BE2C (cell line): Measurements from ENCODE around the gene CERCAM.

Source experiments
- DNase-seq: peaks from one replicate; pipeline ENCODE4 v3.0.0-alpha.2; 2020
- H3K27me3 ChIP-seq: fragments of 250-450 bp; sonication (Bioruptor Pico); 2 replicates; pipeline ENCODE4 v1.5.1; 2020; ENCODE audit warnings: mild to moderate bottlenecking
- H3K36me3 ChIP-seq: fragments of 250-450 bp; sonication (Bioruptor Pico); 2 replicates; pipeline ENCODE4 v1.5.1; 2020; ENCODE audit warnings: mild to moderate bottlenecking
- H3K4me1 ChIP-seq: fragments of 250-450 bp; sonication (Bioruptor Pico); 2 replicates; pipeline ENCODE4 v1.5.1; 2020
- H3K4me3 ChIP-seq: 2 replicates; pipeline ENCODE4 v1.5.1; 2011; ENCODE audit warnings: low read depth, low read length
- H3K9me3 ChIP-seq: fragments of 250-450 bp; sonication (Bioruptor Pico); 2 replicates; pipeline ENCODE4 v1.5.1; 2020
- TF ChIP-seq, protein P1 (sequence below): IDR thresholded peaks from 2 replicates; pipeline ENCODE4 v1.5.1; 2012; ENCODE audit warnings: mild to moderate bottlenecking, low read depth, low read length

Gene CERCAM

DNA sequence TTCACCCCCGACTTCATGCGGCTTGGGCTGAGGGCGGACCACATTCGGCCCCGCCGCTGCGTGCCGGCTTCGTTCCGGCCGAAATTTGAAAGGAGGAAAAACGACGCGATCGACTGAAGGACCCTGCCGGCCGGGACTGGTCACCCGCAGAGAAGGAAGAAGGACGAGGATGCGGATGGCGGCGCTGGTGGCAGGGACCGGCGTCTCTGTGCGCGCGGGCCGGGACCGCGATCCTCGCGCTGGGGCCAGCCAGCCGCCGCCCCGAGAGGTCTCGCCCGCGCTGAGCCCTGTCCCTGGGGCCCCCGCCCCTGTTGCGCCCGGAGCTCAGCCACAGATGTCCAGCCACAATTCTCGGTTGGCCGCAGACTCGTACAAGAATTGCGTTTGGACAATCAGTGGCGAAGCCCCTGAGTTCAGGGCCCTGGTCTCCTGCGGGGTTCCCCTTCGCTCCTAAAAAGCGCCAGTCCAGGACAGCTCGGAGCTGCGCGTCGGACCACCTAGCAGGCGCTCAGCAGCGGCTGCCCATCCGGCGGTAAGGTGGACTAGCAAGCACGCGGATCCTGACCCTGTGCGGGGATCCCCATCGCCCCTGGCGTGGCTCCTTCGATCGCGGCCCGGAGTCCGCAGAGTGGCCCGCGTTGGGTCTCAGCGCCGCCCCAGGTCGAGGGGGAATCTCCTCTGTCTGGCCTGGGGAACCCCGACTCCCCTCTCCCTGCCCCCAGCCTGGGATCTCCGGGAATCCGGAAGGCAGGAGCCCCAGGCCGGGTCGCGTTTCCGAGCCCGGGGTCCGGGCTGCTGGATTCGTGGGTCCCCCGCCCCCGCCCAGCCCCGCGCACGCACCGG is 28.1 kb upstream of the CERCAM start:
- TF ChIP-seq, protein P1, sequence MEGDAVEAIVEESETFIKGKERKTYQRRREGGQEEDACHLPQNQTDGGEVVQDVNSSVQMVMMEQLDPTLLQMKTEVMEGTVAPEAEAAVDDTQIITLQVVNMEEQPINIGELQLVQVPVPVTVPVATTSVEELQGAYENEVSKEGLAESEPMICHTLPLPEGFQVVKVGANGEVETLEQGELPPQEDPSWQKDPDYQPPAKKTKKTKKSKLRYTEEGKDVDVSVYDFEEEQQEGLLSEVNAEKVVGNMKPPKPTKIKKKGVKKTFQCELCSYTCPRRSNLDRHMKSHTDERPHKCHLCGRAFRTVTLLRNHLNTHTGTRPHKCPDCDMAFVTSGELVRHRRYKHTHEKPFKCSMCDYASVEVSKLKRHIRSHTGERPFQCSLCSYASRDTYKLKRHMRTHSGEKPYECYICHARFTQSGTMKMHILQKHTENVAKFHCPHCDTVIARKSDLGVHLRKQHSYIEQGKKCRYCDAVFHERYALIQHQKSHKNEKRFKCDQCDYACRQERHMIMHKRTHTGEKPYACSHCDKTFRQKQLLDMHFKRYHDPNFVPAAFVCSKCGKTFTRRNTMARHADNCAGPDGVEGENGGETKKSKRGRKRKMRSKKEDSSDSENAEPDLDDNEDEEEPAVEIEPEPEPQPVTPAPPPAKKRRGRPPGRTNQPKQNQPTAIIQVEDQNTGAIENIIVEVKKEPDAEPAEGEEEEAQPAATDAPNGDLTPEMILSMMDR = no peak
- H3K4me3 ChIP-seq = no peak overlapping the region
- no peak for DNase-seq
- no peaks in the 10 kb centered on the region for H3K9me3 ChIP-seq
- H3K4me1 ChIP-seq = peaks cover 3% of the 10 kb centered on the region
- peaks cover 27% of the 10 kb centered on the region for H3K36me3 ChIP-seq
- H3K27me3 ChIP-seq = no peaks in the 10 kb centered on the region

DNA sequence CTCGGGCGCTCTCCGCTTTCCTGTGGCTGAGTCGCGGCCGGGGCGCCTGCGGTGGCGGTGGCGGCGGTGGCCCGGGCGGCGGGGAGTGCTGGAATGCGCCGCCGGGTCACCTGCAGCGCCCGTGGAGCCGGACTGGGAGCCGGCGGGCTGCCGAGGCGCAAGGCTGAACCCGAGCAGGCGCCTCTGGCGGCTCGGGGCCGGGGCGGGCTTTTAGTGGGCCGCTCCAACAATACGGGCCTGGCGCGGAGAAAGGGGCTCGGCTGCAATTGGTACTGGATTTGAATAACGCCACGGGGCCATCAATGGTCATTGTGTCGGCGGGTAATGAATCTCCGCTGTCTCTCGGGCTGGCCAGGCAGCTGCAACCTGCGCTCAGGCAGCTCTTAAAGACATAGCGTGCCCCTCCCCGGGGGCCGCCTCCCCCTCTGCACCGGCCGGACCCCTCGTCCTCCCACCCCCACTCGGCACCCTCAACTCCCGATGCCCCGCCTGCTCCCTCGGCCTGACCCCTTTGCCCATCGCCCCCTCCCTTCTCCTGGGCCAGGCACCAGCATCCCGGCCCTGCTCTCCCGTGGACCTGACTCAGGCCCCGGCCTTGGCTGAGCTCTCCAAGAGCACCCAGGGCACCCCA is 27.4 kb upstream of the CERCAM start:
- H3K9me3 ChIP-seq = no peaks in the 10 kb centered on the region

DNA sequence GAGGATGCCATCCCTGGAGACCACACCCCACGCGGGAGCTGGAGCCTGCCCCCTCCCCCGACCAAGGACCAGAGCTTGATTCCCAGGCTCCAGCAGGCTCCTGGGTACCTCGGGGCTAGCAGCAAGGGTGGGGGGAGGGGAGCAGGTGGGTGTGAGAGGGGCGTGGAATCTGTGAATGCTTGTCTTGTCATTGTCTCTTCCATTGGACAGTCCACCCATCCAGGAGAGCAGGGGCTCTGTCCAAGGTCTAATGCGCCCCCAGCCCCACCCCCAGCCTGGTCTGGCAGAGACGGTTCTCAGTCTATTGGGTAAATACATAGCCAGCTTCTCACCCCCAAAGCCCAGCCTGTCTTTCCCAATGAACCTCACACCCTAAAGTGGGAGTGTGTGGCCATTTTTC is 26.7 kb upstream of the CERCAM start:
- H3K27me3 ChIP-seq = no peaks in the 10 kb centered on the region
- peaks cover 3% of the 10 kb centered on the region for H3K4me1 ChIP-seq
- no peak for DNase-seq
- peaks cover 14% of the 10 kb centered on the region for H3K36me3 ChIP-seq
- TF ChIP-seq, protein P1 = no peak
- H3K4me3 ChIP-seq = no peak overlapping the region
- no peaks in the 10 kb centered on the region for H3K9me3 ChIP-seq

More for the DNA sequence above, 27.4 kb upstream of the CERCAM start:
- H3K36me3 ChIP-seq = peaks cover 21% of the 10 kb centered on the region
- DNase-seq = no peak
- TF ChIP-seq, protein P1 = no peak
- H3K27me3 ChIP-seq = no peaks in the 10 kb centered on the region
- peaks cover 3% of the 10 kb centered on the region for H3K4me1 ChIP-seq
- H3K4me3 ChIP-seq = no peak overlapping the region

DNA sequence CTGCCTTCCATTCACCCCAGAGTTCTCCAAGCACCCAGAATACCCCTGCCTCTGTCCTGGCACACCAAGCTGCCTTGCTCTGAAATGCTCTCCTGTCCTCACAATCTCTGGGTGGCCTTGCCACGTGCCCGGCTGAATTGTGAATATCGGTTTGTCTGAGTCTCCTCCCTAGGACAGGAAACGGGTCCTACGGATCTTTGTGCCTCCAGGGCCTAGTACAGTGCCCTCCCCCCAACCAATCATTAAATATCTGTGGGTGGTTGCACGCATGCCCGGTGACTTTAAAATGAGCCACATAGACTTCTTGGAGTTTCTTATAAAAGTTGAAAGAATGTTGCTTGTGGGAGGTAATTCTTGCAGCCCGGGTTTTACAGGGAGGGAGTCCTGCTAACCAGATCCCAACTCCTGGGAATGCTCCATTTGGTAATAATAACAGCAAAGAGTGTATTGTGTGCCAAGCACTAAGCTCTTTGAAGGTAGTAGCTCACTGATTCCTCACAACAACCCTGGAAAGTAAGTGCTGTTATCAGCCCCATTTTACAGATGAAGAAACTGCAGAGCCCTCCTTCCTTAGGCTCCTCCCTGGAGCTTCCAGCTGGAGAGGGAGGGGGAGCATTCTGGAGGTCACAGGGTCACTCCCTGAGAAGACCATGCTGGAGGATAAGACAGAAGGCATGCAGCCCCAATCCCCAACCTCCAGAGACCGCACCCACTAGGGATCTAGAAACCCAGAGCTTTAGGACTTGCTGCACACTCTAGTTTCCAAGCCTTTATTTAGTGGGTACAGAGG is 26.1 kb upstream of the CERCAM start:
- H3K4me3 ChIP-seq = no peak overlapping the region
- no peaks in the 10 kb centered on the region for H3K27me3 ChIP-seq
- peaks cover 8% of the 10 kb centered on the region for H3K36me3 ChIP-seq
- peaks cover 2% of the 10 kb centered on the region for H3K4me1 ChIP-seq
- no peaks in the 10 kb centered on the region for H3K9me3 ChIP-seq
- no peak for DNase-seq
- TF ChIP-seq, protein P1 = no peak

DNA sequence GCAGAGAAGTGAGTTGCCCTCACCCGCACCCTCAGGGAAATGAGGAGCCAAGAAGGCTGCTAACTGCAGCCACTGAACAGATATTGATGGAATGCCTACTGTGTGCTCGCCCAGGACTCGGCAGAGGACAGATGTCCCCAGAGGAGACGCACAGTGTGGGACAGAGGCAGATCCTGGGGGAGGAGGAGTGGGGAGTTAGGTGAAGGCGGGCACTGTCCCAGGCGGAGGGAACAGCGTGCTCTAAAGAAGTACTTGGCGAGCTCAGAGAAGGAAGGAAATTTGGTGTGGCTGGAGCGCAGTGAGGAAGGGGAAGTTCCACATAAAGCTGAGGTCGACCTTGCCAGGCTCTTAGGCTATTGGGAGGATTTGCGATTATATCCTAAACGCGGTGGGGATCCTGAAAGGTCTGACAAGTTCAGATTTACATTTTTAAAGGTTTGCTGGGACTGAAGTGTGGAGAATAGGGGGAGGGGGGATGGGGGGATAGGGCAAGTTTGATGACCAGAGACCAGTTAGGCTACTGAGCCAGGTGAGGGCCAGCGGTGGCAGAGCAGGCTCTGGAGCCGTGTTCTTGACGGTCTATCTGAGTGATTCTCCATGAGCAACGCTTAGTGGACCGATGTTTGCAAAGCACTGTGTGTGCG is 23.6 kb upstream of the CERCAM start:
- no peak for DNase-seq
- Histone ChIP-seq H3K4me1 (no peaks in the 10 kb centered on the region; the same call in none of the 2 replicates), H3K27me3 (no peaks in the 10 kb centered on the region), H3K36me3 (peaks cover 4% of the 10 kb centered on the region; the same call in 1 of the 2 replicates), H3K4me3 (no peak overlapping the region), H3K9me3 (no peaks in the 10 kb centered on the region)
- TF ChIP-seq, protein P1 = no peak
